ENCODE results near the gene LBR.
A peak's percentile ranks its signal among the peaks of the same experiment; 100 is the strongest.

Gene LBR

GRCh38 chr1:225442123-225442505, 14.3 kb upstream of the LBR start:
- no peak for DNase-seq

GRCh38 chr1:225441314-225442122, 13.7 kb upstream of the LBR start:
- no peak for DNase-seq

- no peak for DNase-seq
Observed at GRCh38 chr1:225440380-225441221, 12.8 kb upstream of the LBR start.

GRCh38 chr1:225437710-225438437, 10.0 kb upstream of the LBR start:
- DNase-seq = no peak

- no peak for DNase-seq
Observed at GRCh38 chr1:225435957-225436392, 8.1 kb upstream of the LBR start.

GRCh38 chr1:225435487-225435886, 7.6 kb upstream of the LBR start:
- no peak for DNase-seq

- no peak for DNase-seq
Observed at GRCh38 chr1:225435076-225435475, 7.2 kb upstream of the LBR start.

- no peak for DNase-seq
Observed at GRCh38 chr1:225434046-225434445, 6.2 kb upstream of the LBR start.

- no peak for DNase-seq
Observed at GRCh38 chr1:225431081-225431863, 3.4 kb upstream of the LBR start.

- no peak for DNase-seq
Observed at GRCh38 chr1:225430301-225430700, 2.5 kb upstream of the LBR start.

- DNase-seq = no peak
Observed at GRCh38 chr1:225428881-225429455, 1.1 kb upstream of the LBR start.

GRCh38 chr1:225428068-225428880, 436 bp upstream of the LBR start:
- DNase-seq = peak; percentile 81

- no peak for DNase-seq
Observed at GRCh38 chr1:225426395-225427234, 1.2 kb downstream of the LBR start.

- DNase-seq = no peak
Observed at GRCh38 chr1:225425201-225425786, 2.5 kb downstream of the LBR start.

GRCh38 chr1:225424562-225425200, 3.2 kb downstream of the LBR start:
- peak; percentile 35 for DNase-seq

GRCh38 chr1:225423518-225423855, 4.4 kb downstream of the LBR start:
- no peak for DNase-seq

- DNase-seq = no peak
Observed at GRCh38 chr1:225422795-225423517, 4.9 kb downstream of the LBR start.

- DNase-seq = no peak
Observed at GRCh38 chr1:225422031-225422605, 5.7 kb downstream of the LBR start.

Data from T1000 (cell line).